KG1 (cell line): ENCODE data around the gene INS.

Experiments
- DNase-seq: peaks from one replicate; lab custom pipeline; 2025; lab: John Stamatoyannopoulos, UW

INS gene

GRCh38 chr11:2164861-2165555, 4.0 kb upstream of the INS start:
- no peak for DNase-seq

- no peak for DNase-seq
Observed at GRCh38 chr11:2164081-2164480, 3.1 kb upstream of the INS start.

- no peak for DNase-seq
Observed at GRCh38 chr11:2163428-2163978, 2.5 kb upstream of the INS start.

- DNase-seq: no peak
Observed at GRCh38 chr11:2159536-2160413, 1.2 kb downstream of the INS start.

GRCh38 chr11:2158966-2159365, 2.0 kb downstream of the INS start:
- no peak for DNase-seq

GRCh38 chr11:2158296-2158737, 2.7 kb downstream of the INS start:
- no peak for DNase-seq

- DNase-seq: no peak
Observed at GRCh38 chr11:2157294-2158040, 3.5 kb downstream of the INS start.

- peak; percentile 17 for DNase-seq
Observed at GRCh38 chr11:2156416-2157182, 4.4 kb downstream of the INS start.

- no peak for DNase-seq
Observed at GRCh38 chr11:2155511-2155910, 5.5 kb downstream of the INS start.

GRCh38 chr11:2154889-2155288, 6.1 kb downstream of the INS start:
- DNase-seq: no peak

- DNase-seq: no peak
Observed at GRCh38 chr11:2154195-2154585, 6.8 kb downstream of the INS start.

GRCh38 chr11:2153581-2154194, 7.3 kb downstream of the INS start:
- DNase-seq: no peak

- DNase-seq: peak; percentile 71
Observed at GRCh38 chr11:2151500-2152257, 9.3 kb downstream of the INS start.

GRCh38 chr11:2149864-2150847, 10.9 kb downstream of the INS start:
- no peak for DNase-seq

GRCh38 chr11:2149460-2149859, 11.5 kb downstream of the INS start:
- DNase-seq: no peak

- DNase-seq: no peak
Observed at GRCh38 chr11:2148595-2148994, 12.4 kb downstream of the INS start.

GRCh38 chr11:2147391-2147790, 13.6 kb downstream of the INS start:
- no peak for DNase-seq

GRCh38 chr11:2146051-2146450, 15.0 kb downstream of the INS start:
- DNase-seq: no peak
